Activated CD8-positive, alpha-beta memory T cell treated with anti-CD3 and anti-CD28 coated beads, Interleukin-2, amount 10 ng/mL, durations not matched to agents 7 days and 5 days (primary cell): ENCODE data around the gene CSTA. TPM values are rescaled to one million over a fixed set of nuclear protein-coding genes. Genes with fewer than 3 reads are reported as not detected.
"Not testable (repeated sequence)": the region's sequence is repeated elsewhere in the genome, so short reads cannot be mapped to it uniquely, and the experiment has no call there.

ENCODE experiments used
- ATAC-seq: fragments of 150-1000 bp; cut with Tn5 transposase; one replicate; pipeline ENCODE4 v1.10.0; 2021; ENCODE audit warnings: moderate library complexity
- CTCF ChIA-PET: fragments of 350-600 bp; sonication (Branson Sonifier 250); formaldehyde crosslinking; loops from one replicate; lab custom pipeline; 2021; ENCODE audit warnings: antibody characterized with exemption; lab: Charles Lee
- DNase-seq: peaks from one replicate; pipeline ENCODE4 v3.0.0-alpha.2; 2020
- H3K27ac Mint-ChIP-seq: one replicate; pipeline ENCODE4 v1.8.0; 2021; ENCODE audit warnings: mild to moderate bottlenecking, mixed read lengths
- H3K27me3 Mint-ChIP-seq: one replicate; pipeline ENCODE4 v1.8.0; 2021; ENCODE audit warnings: mixed read lengths
- H3K36me3 Mint-ChIP-seq: one replicate; pipeline ENCODE4 v1.8.0; 2021; ENCODE audit warnings: mild to moderate bottlenecking, mixed read lengths
- H3K4me1 Mint-ChIP-seq: one replicate; pipeline ENCODE4 v1.8.0; 2021; ENCODE audit warnings: mixed read lengths
- H3K4me3 Mint-ChIP-seq: one replicate; pipeline ENCODE4 v1.8.0; 2021; ENCODE audit warnings: mild to moderate bottlenecking, moderate library complexity, mixed read lengths
- H3K9me3 Mint-ChIP-seq: one replicate; pipeline ENCODE4 v1.8.0; 2022; ENCODE audit warnings: low read depth, mixed read lengths
- total RNA-seq, 2 experiments: library from RNA; stranded (reverse); gene quantifications; one replicate each; pipeline ENCODE4 v1.2.3, GENCODE V29; 2021

The CSTA gene
- total RNA-seq, 2 experiments from 2014 or later = not detected

DNA sequence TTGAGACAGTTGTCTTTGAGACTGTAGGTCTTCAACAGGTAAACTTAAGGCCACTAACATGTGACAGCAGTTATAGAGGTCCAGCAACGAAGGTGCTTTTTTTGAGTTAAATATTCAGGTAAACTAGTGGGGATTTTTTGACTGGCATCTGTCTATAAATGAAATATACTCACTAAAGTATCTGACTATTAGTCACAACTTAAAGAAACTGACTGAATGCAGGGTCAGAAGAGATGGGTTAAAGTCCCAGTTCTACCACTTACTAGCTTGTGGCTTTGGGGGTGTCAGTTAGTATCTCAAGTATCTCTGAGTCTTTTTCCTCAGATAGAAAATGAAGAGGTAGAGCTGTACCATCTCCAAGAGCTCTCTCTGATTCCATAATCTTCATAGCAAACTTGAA, 40.0 kb downstream of the CSTA start:
- CTCF ChIA-PET = interaction anchor here (1.2 kb wide), 1 partner anchor 19 kb away, joined by 4 read pairs; the partner anchor contains the start of gene FAM162A
- ATAC-seq (peak; percentile 33), DNase-seq (no peak)
- Mint-ChIP-seq H3K36me3 (peaks cover 34% of the 10 kb centered on the region), H3K4me1 (peaks cover 25% of the 10 kb centered on the region), H3K4me3 (no peak overlapping the region), H3K27me3 (no peaks in the 10 kb centered on the region), H3K9me3 (no peaks in the 10 kb centered on the region), H3K27ac (peak overlapping the region; percentile 84)

DNA sequence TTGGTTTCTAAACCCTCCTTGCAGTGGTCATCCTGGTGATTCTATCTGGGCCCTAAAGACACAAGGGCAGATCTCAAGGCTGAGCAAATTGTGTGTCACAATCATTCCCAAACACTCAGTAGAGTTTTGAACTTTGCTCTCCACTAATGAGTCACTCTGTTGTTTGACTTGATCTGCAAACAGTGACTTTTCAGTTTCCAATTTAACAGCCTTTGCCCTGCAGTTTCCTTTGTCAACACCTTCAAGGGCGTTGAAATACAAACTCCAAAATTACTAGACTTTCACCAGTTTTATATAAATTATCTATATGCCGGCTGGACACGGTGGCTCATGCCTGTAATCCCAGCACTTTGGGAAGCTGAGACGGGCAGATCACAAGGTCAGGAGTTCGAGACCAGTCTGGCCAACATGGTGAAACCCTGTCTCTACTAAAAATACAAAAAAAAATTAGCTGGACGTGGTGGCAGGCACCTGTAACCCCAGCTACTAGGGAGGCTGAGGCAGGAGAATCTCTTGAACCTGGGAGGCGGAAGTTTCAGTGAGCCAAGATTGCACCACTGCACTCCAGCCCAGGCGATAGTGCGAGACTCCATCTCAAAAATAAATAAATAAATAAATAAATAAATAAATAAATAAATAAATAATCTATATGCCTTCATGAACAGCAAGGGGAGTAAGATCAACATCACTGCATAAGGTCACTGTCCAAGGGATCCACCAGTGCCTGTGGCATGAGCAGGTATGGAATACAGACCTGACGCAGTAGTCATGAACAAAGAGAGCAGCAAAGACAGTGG, 40.7 kb downstream of the CSTA start:
- Mint-ChIP-seq H3K4me1 (peaks cover 25% of the 10 kb centered on the region), H3K36me3 (peaks cover 32% of the 10 kb centered on the region), H3K27ac (peak overlapping the region; percentile 84)
- peak; percentile 83 for ATAC-seq
- H3K4me3 Mint-ChIP-seq, H3K27me3 Mint-ChIP-seq, H3K9me3 Mint-ChIP-seq, DNase-seq: not testable (repeated sequence)
- CTCF ChIA-PET = interaction anchor here (1.2 kb wide), 1 partner anchor 18 kb away, joined by 4 read pairs; the partner anchor contains the start of gene FAM162A

DNA sequence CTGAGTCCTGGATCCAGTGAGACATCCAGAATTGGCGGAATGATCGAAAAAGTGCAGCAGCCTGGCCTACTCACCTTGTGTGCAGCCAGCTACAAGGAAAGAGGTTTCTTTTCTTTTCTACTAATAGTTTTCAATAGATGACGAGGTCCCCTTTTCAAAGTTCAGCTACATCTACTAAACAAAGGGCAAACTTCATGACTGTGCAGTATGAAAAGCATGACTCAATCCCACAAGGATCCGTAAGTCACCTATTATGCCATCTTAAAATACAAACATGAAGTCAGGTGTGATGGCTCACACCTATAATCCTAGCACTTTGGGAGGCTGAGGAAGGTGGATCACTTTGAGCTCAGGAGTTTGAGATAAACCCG, 41.3 kb downstream of the CSTA start:
- no peak for ATAC-seq
- Mint-ChIP-seq H3K36me3 (peaks cover 34% of the 10 kb centered on the region), H3K27me3 (no peaks in the 10 kb centered on the region), H3K4me1 (peaks cover 25% of the 10 kb centered on the region), H3K9me3 (no peaks in the 10 kb centered on the region), H3K4me3 (no peak overlapping the region), H3K27ac (no peak overlapping the region)
- CTCF ChIA-PET = no interaction called here
- DNase-seq = no peak

DNA sequence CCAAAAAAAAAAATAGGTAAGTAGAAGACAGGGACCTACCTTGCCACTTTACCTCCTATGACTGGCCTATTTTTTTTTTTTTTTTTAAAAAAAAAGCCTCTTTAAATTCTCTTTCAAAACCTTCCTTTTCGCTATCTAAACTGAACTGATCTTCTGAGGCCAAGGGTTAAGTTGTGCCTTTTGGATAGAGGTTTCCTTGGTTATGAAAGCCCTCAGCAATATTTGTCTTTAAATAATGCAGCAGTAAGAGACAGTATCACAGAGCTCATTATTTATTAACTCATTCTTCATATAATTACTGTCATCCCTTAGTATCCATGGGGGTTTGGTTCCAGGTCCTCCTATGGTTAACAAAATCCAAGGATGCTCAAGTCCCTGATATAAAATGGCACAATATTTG, 49.0 kb downstream of the CSTA start:
- no peak overlapping the region for H3K27ac Mint-ChIP-seq
- DNase-seq = no peak
- no peaks in the 10 kb centered on the region for H3K9me3 Mint-ChIP-seq
- ATAC-seq = no peak
- H3K36me3 Mint-ChIP-seq = peaks cover 30% of the 10 kb centered on the region
- H3K4me3 Mint-ChIP-seq = no peak overlapping the region
- CTCF ChIA-PET = interaction anchor here (2.0 kb wide), 1 partner anchor 10 kb away, joined by 6 read pairs; the partner anchor contains the start of gene FAM162A
- peaks cover 16% of the 10 kb centered on the region for H3K4me1 Mint-ChIP-seq
- H3K27me3 Mint-ChIP-seq = no peaks in the 10 kb centered on the region

DNA sequence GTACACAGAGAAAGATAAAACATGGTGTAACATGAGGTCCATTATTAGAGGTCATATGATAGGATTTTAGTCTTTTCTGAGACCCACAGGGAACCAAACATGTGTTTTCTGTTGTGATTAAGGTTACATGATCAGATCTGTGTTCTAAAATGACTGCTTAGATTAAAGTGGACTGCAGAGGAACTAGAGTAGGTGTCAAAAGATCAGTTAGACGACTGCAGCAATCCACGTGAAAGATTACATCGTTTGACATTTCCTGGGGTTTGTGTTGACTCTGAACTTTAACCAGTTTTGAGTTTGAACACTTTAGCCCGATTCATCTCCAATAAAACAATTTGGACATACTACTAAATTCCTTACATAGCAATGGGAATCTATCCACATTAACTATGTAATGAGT, 52.9 kb downstream of the CSTA start:
- no peak for DNase-seq
- H3K4me1 Mint-ChIP-seq = peaks cover 40% of the 10 kb centered on the region
- ATAC-seq = no peak
- H3K36me3 Mint-ChIP-seq = peaks cover 22% of the 10 kb centered on the region
- CTCF ChIA-PET = no interaction called here
- peak overlapping the region; percentile 21 for H3K27ac Mint-ChIP-seq
- no peak overlapping the region for H3K4me3 Mint-ChIP-seq
- H3K9me3 Mint-ChIP-seq = no peaks in the 10 kb centered on the region
- no peaks in the 10 kb centered on the region for H3K27me3 Mint-ChIP-seq

DNA sequence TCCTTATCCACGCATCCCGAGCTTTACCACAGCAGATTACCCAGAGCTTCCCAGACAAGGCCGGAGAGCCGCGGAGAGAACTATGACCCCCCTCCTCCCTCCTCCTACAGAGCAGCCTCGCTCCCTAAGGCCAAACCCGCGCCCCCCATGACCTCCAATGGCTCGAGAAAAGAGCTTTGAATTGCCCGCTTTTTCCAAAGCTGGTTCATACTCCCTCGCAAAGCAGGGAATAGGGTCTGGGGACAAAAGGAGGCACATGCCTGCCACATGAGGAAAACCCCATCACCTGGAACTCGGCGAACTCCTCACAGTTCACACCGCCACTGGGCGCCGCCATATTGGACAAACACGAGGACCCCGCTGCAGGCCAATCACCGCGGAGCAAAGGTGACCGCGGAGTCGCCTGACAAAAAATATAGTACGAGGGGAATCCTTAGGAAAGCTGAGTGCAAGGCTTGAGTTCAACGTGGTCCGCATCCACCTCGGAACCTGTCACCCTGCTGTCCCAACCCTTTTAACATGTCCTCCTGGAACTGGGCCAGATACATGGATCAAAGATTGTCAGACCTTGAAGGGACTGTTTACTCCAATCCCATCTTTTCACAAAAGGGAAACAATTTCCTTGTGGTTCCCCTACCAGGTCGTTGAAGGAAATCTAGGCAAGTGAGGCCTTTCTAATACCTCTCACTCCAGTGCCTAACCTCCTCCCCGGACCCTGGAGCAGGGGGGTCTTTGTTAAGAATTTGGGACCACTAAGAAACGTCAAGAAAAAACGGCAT, 58.0 kb downstream of the CSTA start, which contains the start of gene MIX23:
TSS of gene MIX23 (minus strand) at position 344 of the 779 bp plus-strand sequence. CDS start at position 337, 7 bp downstream.
- Mint-ChIP-seq H3K36me3 (peaks cover 16% of the 10 kb centered on the region), H3K9me3 (no peaks in the 10 kb centered on the region), H3K27ac (peak within 1 kb of the TSS; percentile 92), H3K4me1 (peaks cover 56% of the 10 kb centered on the region), H3K27me3 (no peaks in the 10 kb centered on the region), H3K4me3 (peak within 1 kb of the TSS; percentile 91)
- ATAC-seq = peak; percentile 66
- CTCF ChIA-PET = interaction anchor here (1.1 to 4.5 kb wide), 8 partner anchors 10 to 838 kb away, joined by 3 to 32 read pairs (median 8); partner anchors contain the start of gene WDR5B
- peak; percentile 91 for DNase-seq

DNA sequence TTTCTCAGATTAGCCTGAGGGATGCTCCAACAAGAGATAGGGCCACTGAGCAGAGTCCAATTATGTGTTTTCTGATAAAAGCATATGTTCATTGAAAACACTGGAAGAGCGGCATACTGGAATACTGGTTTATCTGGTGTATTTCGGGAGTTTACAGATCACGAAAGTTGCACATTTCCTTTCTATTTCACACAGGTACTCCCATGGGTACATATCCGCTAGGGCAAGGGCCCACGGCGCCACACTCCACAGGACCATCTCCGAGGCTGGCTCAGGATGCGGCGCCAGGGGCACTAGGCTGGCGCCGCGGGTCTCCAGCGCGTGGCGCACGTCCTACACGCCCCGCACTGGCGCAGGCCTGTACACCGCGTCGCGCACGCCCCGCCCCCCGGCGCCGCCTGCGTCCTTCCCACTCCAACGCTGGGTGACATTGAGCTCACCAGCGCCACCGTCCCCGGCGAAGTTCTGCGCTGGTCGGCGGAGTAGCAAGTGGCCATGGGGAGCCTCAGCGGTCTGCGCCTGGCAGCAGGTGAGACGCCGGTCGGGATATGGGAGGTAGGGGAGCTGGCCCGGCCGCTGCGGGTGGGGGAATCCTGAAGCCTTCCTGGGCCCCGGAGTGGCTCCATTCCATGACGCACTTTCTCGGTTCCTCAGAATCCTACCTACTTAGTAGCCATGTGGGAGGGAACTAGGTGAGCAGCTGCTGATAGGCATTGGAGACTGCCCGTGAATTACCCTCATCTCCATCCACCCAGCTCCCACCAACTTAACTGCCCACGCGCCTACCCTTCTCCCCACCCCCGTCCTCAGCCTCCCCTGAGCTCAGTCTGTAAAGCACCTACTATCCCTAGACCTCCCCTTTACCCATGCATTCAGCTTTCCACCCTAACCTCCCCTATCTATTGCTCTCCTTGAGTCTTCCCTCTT, 59.0 kb downstream of the CSTA start, which contains the start of gene FAM162A:
TSS of gene FAM162A (plus strand) at position 412 of the 927 bp plus-strand sequence. CDS start at position 496, 84 bp downstream.
- Mint-ChIP-seq H3K27ac (peak within 1 kb of the TSS; percentile 92), H3K36me3 (peaks cover 16% of the 10 kb centered on the region), H3K4me3 (peak within 1 kb of the TSS; percentile 91), H3K4me1 (peaks cover 58% of the 10 kb centered on the region), H3K27me3 (no peaks in the 10 kb centered on the region), H3K9me3 (no peaks in the 10 kb centered on the region)
- ATAC-seq (peak; percentile 97), DNase-seq (peak; percentile 95)
- CTCF ChIA-PET = interaction anchor here (0.6 to 4.5 kb wide), 33 partner anchors 9 to 838 kb away, joined by 3 to 32 read pairs (median 4); partner anchors contain the start of genes KPNA1, PARP14, POLQ and WDR5B

DNA sequence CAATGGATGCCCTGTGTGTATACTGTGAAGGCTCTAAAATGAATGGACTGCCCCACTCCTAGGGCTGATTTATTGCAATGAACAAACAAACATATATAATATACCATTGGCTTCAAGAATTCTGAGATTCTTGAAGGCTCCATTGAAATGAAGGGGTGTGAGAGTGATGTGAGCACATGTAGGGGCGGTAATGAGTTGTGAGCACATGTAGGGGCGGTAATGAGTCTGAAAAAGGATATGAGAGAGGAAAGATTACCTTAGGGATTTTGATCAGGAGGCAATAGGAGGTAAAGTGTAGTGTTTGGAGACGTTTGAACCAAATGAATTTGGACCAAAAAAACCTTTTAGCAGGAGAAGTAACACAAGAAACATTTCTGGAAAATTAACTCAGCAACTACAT, 62.7 kb downstream of the CSTA start:
- ATAC-seq (no peak), DNase-seq (no peak)
- H3K27me3 Mint-ChIP-seq = no peaks in the 10 kb centered on the region
- H3K36me3 Mint-ChIP-seq = peaks cover 16% of the 10 kb centered on the region
- CTCF ChIA-PET = no interaction called here
- no peak overlapping the region for H3K4me3 Mint-ChIP-seq
- H3K27ac Mint-ChIP-seq = no peak overlapping the region
- no peaks in the 10 kb centered on the region for H3K9me3 Mint-ChIP-seq
- peaks cover 34% of the 10 kb centered on the region for H3K4me1 Mint-ChIP-seq

DNA sequence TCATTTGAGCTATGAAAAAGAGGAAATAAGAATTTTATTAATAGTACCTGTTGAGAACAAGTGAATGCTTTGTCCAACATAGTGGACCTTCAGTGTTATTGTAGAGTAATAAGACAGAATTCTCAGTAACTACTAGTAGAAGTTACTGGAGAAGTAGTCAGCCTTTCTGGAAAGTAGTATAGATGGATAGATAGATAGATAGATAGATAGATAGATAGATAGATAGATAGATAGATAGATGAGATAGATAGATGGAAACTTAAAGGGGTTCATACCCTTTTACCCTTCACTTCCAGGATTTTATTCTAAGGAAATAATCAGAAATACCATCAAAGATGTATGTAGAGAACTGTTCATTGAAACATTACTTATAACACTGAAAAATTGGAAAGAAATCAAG, 64.1 kb downstream of the CSTA start:
- DNase-seq (no peak), ATAC-seq (no peak)
- Mint-ChIP-seq H3K4me1 (peaks cover 44% of the 10 kb centered on the region), H3K4me3 (no peak overlapping the region), H3K27ac (no peak overlapping the region), H3K36me3 (peaks cover 23% of the 10 kb centered on the region), H3K27me3 (no peaks in the 10 kb centered on the region), H3K9me3 (no peaks in the 10 kb centered on the region)
- CTCF ChIA-PET = no interaction called here

DNA sequence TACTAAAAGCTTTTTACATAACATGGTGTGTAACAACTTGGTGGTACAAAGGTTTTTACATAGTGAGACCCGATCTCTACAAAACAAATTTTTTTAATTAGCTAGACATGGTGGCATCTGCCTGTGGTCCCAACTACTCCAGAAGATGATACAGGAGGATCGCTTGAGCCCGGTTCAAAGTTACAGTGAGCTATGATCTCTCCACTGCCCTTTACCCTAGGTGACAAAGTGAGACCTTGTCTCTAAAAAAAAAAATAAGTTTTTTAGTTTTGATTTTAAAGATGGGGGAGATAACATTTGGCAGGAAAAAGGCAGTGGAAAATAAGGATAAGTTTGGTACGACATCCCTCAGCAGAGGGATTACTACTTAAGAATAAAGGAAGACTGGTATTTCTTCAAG, 64.8 kb downstream of the CSTA start:
- H3K36me3 Mint-ChIP-seq = peaks cover 21% of the 10 kb centered on the region
- H3K27ac Mint-ChIP-seq = no peak overlapping the region
- H3K4me3 Mint-ChIP-seq = no peak overlapping the region
- H3K4me1 Mint-ChIP-seq = peaks cover 45% of the 10 kb centered on the region
- CTCF ChIA-PET = interaction anchor here (1.3 kb wide), 1 partner anchor 292 kb away, joined by 3 read pairs; no protein-coding TSS in a partner anchor
- H3K9me3 Mint-ChIP-seq = no peaks in the 10 kb centered on the region
- no peak for DNase-seq
- ATAC-seq = no peak
- no peaks in the 10 kb centered on the region for H3K27me3 Mint-ChIP-seq

DNA sequence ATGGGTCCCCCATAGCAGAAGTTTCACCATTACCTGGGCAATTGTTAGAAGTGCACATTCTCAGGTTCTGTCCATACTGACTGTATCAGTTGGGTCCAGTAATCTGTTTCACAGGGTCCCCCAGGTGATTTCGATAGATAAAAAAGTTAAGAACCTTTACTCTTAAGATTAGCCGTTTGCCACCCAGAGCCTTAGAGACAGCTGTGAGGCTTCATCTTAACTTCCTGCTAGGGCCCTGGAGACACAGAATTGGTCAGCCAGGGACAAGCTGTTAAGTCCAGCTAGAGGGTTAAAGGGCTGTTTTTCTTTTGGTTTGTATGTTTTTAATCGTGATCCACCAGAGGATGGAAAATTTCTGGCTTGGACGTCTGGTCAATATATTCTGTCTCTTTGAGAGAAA, 65.6 kb downstream of the CSTA start:
- ATAC-seq (no peak), DNase-seq (no peak)
- Mint-ChIP-seq H3K36me3 (peaks cover 21% of the 10 kb centered on the region), H3K27ac (no peak overlapping the region), H3K27me3 (no peaks in the 10 kb centered on the region), H3K9me3 (no peaks in the 10 kb centered on the region), H3K4me3 (no peak overlapping the region), H3K4me1 (peaks cover 48% of the 10 kb centered on the region)
- CTCF ChIA-PET = interaction anchor here (1.1 to 1.3 kb wide), 2 partner anchors 25 to 291 kb away, joined by 3 read pairs; partner anchors contain the start of gene WDR5B
